WI38 (cell line): Measurements from ENCODE around the gene TREH.

Experiments used
- H3K4me3 ChIP-seq: 2 replicates; pipeline ENCODE4 v1.5.1; 2011; ENCODE audit warnings: low read depth, mild to moderate bottlenecking, control low read depth, low read length
- TF ChIP-seq, protein P1 (sequence below): IDR thresholded peaks from 2 replicates; pipeline ENCODE4 v1.5.1; 2012; ENCODE audit warnings: low read depth, mild to moderate bottlenecking, control low read depth, low read length

The TREH gene

DNA sequence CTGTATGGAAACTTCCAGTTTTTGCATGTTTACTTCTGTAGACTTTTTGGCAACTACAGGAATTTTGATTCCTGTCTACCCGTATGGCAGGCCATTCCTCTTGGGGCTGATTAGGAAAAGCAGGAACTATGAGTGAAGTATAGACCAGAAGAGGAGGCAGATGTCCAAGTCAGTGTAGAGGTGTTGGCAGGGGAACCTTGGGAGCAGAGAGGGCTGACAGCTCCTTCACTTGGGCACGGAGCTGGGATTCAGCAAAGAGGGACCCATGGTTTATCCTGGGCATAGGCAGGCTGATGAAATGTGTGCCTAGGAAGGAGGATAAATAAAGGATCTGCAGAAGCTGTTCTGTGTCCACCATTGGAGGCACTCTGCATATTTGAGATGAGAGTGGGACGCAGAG lies 33.1 kb downstream of the TREH start:
- H3K4me3 ChIP-seq = no peak overlapping the region
- TF ChIP-seq, protein P1, sequence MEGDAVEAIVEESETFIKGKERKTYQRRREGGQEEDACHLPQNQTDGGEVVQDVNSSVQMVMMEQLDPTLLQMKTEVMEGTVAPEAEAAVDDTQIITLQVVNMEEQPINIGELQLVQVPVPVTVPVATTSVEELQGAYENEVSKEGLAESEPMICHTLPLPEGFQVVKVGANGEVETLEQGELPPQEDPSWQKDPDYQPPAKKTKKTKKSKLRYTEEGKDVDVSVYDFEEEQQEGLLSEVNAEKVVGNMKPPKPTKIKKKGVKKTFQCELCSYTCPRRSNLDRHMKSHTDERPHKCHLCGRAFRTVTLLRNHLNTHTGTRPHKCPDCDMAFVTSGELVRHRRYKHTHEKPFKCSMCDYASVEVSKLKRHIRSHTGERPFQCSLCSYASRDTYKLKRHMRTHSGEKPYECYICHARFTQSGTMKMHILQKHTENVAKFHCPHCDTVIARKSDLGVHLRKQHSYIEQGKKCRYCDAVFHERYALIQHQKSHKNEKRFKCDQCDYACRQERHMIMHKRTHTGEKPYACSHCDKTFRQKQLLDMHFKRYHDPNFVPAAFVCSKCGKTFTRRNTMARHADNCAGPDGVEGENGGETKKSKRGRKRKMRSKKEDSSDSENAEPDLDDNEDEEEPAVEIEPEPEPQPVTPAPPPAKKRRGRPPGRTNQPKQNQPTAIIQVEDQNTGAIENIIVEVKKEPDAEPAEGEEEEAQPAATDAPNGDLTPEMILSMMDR = no peak

DNA sequence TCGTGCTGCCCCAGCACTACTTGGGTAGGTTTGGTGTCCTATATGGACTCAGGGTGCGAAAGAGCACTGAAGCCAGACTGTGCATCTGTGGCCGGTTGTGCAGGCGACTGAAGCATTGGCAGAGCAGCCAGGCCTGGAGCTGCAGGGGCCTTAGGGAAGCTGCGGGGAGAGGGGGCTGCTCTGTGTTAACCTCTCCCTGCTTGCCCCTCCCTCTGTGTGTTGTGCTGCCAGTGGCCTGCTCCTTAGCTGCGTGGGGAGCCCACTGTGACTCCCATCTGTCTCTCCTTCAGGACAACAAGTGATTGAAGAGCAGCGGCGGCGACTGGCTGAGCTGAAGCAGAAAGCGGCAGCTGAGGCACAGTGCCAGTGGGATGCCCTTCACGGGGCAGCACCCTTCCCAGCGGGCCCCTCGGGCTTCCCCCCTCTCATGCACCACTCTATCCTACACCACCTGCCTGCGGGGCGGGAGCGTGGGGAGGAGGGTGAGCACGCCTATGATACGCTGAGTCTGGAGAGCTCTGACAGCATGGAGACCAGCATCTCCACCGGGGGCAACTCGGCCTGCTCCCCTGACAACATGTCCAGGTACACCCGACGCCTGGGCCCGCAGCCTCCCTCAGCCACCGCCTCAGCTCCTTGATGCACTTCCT lies 34.3 kb downstream of the TREH start:
- TF ChIP-seq, protein P1 = no peak
- H3K4me3 ChIP-seq = no peak overlapping the region

DNA sequence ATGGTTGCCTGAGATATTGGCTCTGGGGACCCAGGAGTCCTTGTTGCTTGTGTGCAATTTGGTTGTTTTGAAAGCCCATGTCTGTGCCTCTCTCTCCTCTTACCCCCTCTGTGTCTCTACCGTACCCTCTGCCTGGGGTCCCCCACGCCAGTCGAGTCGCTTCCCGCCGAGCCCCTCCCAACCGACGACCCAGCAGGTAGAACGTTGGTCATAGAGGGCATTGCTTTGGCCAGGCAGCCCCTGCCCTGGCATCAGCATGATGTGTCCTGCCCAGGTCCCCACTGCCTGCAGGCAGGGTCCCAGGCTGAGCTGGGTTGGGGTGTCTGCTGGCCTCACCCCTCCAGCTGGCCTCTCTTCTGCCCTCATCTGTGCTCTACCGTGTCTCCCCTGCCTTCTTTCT lies 35.0 kb downstream of the TREH start:
- no peak overlapping the region for H3K4me3 ChIP-seq
- TF ChIP-seq, protein P1 = no peak

DNA sequence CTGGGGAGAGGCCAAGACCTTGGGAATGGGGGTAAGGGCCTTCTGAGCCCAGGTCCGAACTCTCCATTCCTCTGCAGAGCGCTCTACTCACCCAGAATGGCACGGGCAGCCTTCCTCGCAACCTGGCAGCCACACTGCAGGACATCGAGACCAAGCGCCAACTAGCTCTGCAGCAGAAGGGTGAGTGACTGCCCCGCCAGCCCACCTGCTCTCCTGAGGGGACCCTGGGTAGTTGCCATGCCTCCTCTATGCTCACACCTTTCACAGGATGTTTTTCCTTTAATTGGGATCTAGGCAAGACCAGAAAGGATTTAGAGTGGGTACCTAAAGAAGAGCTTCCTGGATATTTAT lies 35.5 kb downstream of the TREH start:
- no peak overlapping the region for H3K4me3 ChIP-seq
- TF ChIP-seq, protein P1 = no peak

DNA sequence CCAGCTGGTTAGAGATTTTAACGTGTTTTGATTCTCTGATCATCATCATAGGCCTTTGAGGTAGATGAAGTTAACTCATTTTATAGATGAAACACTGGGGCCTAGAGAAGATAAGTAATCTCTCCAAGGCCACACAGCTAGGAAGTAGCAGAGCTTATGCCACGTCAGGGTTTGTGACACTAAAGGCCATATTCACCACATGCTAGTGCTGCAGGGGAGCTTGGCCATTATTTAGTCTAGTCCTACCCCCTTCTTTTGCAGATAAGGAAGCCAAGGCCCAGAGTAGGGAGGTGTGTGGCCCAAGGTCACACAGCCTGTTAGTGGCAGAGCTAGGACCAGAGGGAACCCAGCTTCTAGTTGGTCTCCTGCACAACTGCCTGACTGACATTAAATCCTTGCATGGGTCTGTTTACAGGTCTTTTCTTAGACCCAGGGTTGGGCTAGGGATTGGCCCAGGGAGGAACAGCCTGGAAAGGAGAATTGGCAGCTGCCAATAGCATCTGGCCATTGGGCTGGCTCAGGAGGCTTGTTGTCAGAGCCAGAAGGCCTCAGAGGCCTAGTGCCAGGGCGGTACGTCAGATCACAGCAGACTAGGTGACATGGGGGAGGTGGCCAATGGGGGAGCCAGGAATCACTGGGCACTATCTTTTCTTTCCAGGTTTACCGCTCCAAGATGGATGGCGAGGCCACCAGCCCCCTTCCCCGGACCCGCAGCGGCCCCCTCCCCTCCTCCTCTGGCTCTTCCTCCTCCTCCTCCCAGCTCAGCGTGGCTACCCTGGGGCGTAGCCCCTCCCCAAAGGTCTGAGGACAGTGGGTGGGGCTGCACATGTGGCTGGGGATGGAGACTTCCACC lies 36.1 kb downstream of the TREH start:
- TF ChIP-seq, protein P1 = no peak
- no peak overlapping the region for H3K4me3 ChIP-seq

DNA sequence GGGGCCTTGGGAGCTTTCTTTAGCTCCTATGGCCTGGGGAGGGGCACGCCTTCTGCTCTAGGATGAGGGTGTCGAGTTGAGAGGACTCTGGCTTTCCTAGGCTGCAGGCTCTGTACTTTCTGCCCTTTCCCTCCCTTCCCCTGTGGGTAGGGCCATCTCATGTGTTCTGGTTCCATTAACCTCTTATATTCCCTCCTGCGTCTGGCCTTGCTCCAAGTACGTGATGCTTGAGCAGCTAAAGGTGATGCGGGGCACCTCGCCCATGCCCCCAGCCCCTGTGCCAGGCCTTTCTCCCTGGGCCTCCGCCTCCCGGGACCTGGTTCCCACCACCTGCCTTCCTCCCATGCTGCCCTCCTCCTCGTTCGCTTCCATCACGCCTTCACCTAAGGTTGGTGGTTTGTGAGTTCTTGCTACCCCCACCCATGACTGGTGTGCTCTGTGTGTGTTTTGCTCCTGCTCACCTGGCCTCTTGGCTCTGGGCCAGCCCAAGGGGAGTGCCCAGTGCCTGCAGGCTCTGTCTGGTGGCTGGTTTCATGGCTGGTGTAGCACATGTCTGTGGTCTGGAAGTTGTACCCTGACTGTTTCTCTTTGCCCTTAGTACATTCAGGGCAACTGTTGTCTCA lies 37.9 kb downstream of the TREH start:
- no peak overlapping the region for H3K4me3 ChIP-seq

More for the DNA sequence above, 37.9 kb downstream of the TREH start:
- TF ChIP-seq, protein P1 = no peak
